ENCODE results near the gene TMEM243.
"Not testable (repeated sequence)": the region's sequence is repeated elsewhere in the genome, so short reads cannot be mapped to it uniquely, and the experiment has no call there.

Gene TMEM243

GRCh38 chr7:87210506-87210905 lies 9.0 kb downstream of the TMEM243 start:
- no peak for DNase-seq

GRCh38 chr7:87209295-87209924 lies 10.1 kb downstream of the TMEM243 start:
- DNase-seq: no peak

DNA sequence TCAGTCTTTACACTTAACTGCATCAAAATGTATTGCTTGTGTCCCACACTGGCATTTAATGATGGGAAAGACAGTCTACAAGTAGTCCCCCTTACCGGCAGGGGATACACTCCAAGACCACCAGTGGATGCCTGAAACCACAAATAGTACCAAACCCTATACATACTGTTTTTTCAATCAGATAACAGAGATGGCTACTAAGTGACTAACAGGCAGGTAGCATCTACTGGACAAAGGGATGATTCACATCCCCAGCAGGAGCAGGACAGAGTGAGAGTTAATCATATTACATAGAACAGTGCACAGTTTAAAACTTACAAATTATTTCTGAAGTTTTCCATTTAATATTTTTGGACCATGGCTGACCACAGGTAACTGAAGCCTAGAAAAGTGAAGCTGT lies 13.2 kb downstream of the TMEM243 start:
- DNase-seq: no peak

- DNase-seq: not testable (repeated sequence)
Measured at GRCh38 chr7:87205701-87206100, 13.8 kb downstream of the TMEM243 start.

DNA sequence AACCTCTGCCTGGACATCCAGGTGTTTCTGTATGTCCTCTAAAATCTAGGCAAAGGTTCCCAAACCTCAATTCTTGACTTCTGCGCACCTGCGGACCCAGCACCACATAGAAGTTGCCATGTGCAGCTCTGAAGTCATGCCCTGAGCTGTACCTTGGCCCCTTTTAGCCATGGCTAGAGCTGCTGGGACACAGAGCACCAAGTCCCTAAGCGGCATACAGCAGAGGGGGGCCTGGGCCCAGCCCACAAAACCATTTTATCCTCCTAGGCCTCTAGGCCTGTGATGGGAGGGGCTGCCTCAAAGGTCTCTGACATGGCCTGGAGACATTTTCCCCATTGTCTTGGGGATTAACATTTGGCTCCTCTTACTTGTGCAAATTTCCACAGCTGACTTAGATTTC lies 14.6 kb downstream of the TMEM243 start:
- DNase-seq: no peak

DNA sequence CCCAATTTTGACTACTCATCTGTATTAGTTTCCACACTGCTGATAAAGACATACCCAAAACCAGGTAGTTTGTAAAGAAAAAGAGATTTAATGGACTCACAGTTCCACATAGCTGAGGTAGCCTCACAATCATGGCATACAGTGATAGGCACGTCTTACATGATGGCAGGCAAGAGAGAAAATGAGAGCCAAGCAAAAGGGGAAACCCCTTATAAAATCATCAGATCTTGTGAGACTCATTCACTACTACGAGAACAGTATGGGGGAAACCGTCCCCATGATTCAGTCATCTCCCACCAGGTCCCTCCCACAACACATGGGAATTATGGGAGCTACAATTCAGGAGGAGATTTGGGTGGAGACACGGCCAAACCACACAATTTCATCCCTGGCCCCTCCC lies 15.6 kb downstream of the TMEM243 start:
- DNase-seq: not testable (repeated sequence)

DNA sequence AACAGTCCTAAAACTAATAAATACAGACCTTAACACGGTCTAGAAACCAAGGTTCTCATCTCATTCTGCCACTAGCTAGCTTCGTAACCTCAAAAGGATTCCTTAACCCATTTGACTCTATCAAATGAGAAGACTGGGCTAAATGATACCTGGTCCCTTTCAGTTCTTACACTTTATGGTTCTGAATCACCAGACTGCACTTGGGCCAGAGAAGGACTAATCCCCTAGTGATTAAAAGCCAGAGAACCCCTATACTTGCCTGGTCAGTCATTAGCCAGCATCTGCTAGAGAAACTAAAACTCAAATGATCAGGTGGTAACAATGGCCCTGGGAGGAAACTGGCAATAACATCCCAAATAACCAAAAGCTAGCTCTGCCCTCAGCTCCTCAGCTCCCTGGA lies 16.8 kb downstream of the TMEM243 start:
- DNase-seq: no peak

DNA sequence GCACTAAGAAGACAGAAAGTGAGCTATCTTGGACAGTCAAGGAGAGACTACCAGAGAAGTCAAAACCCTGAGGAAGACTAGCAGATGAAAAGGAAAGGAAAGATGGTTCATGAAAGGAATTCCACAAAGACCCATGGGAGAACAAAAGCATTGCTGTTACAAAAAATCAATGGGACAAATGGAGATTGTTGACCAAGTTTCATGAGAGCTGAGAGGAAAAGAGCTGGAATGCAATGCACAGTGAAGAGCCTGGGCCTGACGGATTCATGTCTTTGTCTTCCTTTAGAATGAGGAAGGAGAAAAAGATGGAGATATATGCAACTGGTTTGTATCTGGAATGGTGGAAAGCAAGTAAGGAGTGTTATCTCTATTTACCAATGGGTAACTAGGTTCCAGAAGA lies 17.3 kb downstream of the TMEM243 start:
- no peak for DNase-seq

GRCh38 chr7:87199700-87200450 lies 19.7 kb downstream of the TMEM243 start:
- DNase-seq: no peak

GRCh38 chr7:87199241-87199640 lies 20.3 kb downstream of the TMEM243 start:
- no peak for DNase-seq

GRCh38 chr7:87193912-87194311 lies 25.6 kb downstream of the TMEM243 start:
- DNase-seq: no peak

DNA sequence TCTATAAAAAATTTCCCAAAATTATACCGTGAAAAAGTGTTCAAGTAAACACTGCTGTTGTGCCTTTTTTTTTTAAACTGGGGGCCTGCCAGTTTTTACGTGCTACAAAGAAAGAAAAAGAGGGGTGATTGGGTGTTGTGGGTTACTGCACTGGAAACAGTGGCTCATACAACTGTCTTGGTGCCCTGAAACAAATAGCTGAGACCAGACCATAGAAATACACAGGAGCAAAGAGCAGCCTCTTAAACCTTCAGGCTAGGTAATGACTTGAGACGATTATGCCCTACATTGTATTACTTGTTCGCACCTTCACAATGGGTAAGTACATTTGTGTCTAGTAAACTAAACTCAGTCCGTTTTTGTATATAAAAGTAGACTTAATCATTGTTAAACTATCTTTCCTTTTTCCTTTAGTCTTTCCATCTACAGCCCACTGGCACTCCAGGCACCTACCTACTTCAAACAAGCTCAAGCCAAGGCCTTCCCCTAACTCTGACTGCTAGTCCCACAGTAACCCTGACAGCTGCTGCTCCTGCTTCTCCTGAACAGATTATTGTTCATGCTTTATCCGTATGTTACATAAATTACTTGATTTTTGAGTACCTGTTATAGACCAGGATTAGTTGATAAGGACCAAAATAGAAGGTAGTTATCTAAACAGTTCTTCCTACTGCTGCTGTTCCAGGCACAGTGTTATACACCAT lies 26.6 kb downstream of the TMEM243 start:
- DNase-seq: no peak

- DNase-seq: no peak
Measured at GRCh38 chr7:87190783-87191182, 28.7 kb downstream of the TMEM243 start.

DNA sequence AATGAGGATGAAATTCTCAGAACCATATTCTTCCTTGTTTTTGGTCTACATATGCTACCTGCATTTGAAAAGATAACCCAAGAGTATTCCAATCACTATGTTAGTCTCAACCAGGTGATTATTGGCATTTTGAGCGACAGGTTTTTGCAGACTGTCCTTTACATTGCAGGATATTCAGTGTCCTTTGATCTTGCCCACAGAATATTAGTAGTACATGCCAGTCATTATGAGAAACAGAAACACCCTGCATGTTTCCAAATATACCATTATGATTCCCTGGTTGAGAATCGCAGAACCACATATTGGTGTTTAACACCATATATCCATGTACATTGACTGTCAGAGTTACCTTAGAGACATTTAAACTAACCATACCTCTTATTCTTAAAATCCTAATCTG lies 30.6 kb downstream of the TMEM243 start:
- DNase-seq: no peak

- DNase-seq: no peak
Measured at GRCh38 chr7:87187120-87187519, 32.4 kb downstream of the TMEM243 start.

DNA sequence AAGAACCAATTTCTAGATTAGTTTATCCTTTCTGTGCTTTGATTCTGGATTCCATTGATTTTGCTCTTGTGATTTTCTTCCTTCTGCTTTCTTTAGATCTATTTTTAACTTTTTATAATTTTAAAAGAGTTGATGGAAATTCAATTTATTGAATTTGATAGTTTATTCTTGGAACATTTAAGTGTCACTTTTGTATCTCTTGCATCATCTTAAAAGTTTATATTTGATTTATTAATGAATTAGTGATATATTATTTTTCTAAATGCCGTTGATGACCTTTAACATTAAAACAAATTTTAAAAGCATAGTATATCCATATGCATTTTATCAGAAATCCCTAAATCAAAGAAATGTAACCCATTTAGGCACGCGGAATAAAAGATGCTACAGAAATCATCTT lies 40.4 kb downstream of the TMEM243 start:
- DNase-seq: no peak

- no peak for DNase-seq
Measured at GRCh38 chr7:87178320-87178719, 41.2 kb downstream of the TMEM243 start.

- DNase-seq: no peak
Measured at GRCh38 chr7:87173471-87173870, 46.1 kb downstream of the TMEM243 start.

- no peak for DNase-seq
Measured at GRCh38 chr7:87171282-87171934, 48.1 kb downstream of the TMEM243 start.

GRCh38 chr7:87170828-87171227 lies 48.7 kb downstream of the TMEM243 start:
- no peak for DNase-seq

DNA sequence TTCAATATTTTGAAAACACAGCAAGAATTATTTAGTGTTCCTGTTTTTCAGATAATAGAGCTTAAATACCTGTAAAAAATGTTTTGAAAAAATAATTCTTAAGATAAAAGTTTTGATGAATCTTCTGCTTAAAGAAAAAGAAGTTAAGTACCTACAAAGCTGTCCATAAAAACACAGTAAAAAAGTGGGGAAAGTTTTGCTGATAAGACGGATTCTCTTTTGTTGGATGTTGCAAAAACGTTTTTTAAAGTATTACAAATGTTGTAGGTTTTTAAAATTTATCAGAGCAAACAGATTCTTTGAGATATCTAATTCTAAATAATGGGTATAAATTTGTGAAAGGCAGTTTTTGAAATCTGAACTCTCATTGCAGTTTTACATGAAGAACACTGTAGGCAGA lies 55.1 kb downstream of the TMEM243 start:
- DNase-seq: no peak

- DNase-seq: no peak
Measured at GRCh38 chr7:87159538-87159937, 60.0 kb downstream of the TMEM243 start.

DNA sequence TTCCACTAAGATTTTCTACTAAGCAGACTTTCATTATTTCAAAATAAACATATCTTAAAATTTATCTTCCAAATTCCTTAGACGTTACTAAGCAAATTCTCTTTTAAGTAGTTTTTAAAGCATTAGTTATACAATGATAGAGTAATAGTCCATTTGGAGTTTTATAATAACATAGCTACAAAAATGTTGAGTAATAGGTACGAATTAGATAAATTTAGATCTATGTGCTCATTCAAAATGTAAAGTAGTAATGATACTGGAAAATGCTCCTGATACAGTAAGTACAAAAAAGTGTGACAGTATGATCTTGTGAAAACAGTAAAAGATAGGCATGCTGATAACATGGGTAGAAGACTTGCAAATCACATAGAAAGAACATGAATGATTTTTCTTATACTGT lies 62.8 kb downstream of the TMEM243 start:
- DNase-seq: no peak

GRCh38 chr7:87155788-87156187 lies 63.7 kb downstream of the TMEM243 start:
- DNase-seq: no peak

Data from activated T-cell treated with anti-CD3 and anti-CD28 coated beads, Interleukin-2, amount 50 U/mL, for 1 hour (primary cell).